SK-N-MC (cell line): ENCODE results near the gene AQP9.

Experiments
- EZH2 ChIP-seq: fragments of 200-600 bp; sonication (generic); IDR thresholded peaks from one replicate; pipeline ENCODE4 v1.6.1; 2017; ENCODE audit warnings: antibody characterized with exemption
- FOXP2 ChIP-seq: optimal IDR thresholded peaks from 2 replicates; pipeline ENCODE3; 2011; ENCODE audit warnings: mild to moderate bottlenecking, moderate library complexity; ENCODE audit not compliant: insufficient read depth; ENCODE audit errors: extremely low read length, control extremely low read depth
- POLR2AphosphoS5 ChIP-seq: IDR thresholded peaks from 2 replicates; pipeline ENCODE4 v1.6.1; 2012; ENCODE audit warnings: mild to moderate bottlenecking, low read depth, low read length, borderline replicate concordance

- no peak for TF ChIP-seq EZH2
- TF ChIP-seq POLR2AphosphoS5, result no peak
- TF ChIP-seq FOXP2, result no peak
Observed at GRCh38 chr15:58179741-58180381, 41.7 kb downstream of the AQP9 start.
